Neural cell (in vitro differentiated cells): ENCODE data around the gene ACTG1. TPM values are rescaled to one million over a fixed set of nuclear protein-coding genes. Genes with fewer than 3 reads are reported as not detected.

Source experiments
- H2AFZ ChIP-seq: fragments of 200-600, 300-800 bp; sonication (generic), shearing (Covaris generic); 2 replicates; pipeline ENCODE4 v1.6.0; 2014; ENCODE audit warnings: low read depth, mild to moderate bottlenecking, antibody characterized with exemption, low read length, moderate library complexity
- H3F3A ChIP-seq: fragments of 200-600 bp; shearing (Covaris generic); 2 replicates; pipeline ENCODE4 v1.6.1; 2016; ENCODE audit warnings: mild to moderate bottlenecking, moderate library complexity, mixed read lengths, antibody characterized with exemption, low read length; ENCODE audit not compliant: insufficient read depth, poor library complexity, severe bottlenecking
- H3K27ac ChIP-seq: fragments of 200-600, 300-800 bp; sonication (generic), shearing (Covaris generic); 2 replicates; pipeline ENCODE4 v1.5.1; 2014; ENCODE audit warnings: mild to moderate bottlenecking, low read length, moderate library complexity
- H3K27me3 ChIP-seq: fragments of 300-800, 200-600 bp; sonication (generic), shearing (Covaris generic); 2 replicates; pipeline ENCODE4 v1.6.0; 2014; ENCODE audit warnings: mild to moderate bottlenecking, low read depth, low read length, moderate library complexity; ENCODE audit not compliant: insufficient read depth
- H3K36me3 ChIP-seq: fragments of 300-800, 200-600 bp; sonication (generic), shearing (Covaris generic); 2 replicates; pipeline ENCODE4 v1.5.1; 2014; ENCODE audit warnings: mild to moderate bottlenecking, antibody characterized with exemption, low read length, moderate library complexity; ENCODE audit not compliant: insufficient read depth
- H3K4me2 ChIP-seq: fragments of 300-800, 200-600 bp; sonication (generic), shearing (Covaris generic); 2 replicates; pipeline ENCODE4 v1.6.0; 2014; ENCODE audit warnings: mild to moderate bottlenecking, low read length
- H3K4me3 ChIP-seq: fragments of 300-800, 200-600 bp; sonication (generic), shearing (Covaris generic); 2 replicates; pipeline ENCODE4 v1.5.1; 2014; ENCODE audit warnings: mild to moderate bottlenecking, low read length, moderate library complexity
- H3K79me2 ChIP-seq: fragments of 200-600 bp; shearing (Covaris generic); replicated peaks from 2 replicates; pipeline ENCODE4 v1.6.0; 2014; ENCODE audit warnings: mild to moderate bottlenecking, low read length, moderate library complexity; ENCODE audit not compliant: insufficient read depth
- H3K9ac ChIP-seq: fragments of 300-800, 200-600 bp; sonication (generic), shearing (Covaris generic); 2 replicates; pipeline ENCODE4 v1.6.1; 2016; ENCODE audit warnings: mild to moderate bottlenecking, low read length, mixed read lengths
- H3K9me2 ChIP-seq: fragments of 200-600 bp; shearing (Covaris generic); 2 replicates; pipeline ENCODE4 v1.6.1; 2016; ENCODE audit warnings: mild to moderate bottlenecking, low read length, mixed read lengths; ENCODE audit not compliant: insufficient read depth
- H3K9me3 ChIP-seq: fragments of 200-600, 300-800 bp; sonication (generic), shearing (Covaris generic); 2 replicates; pipeline ENCODE4 v1.6.1; 2016; ENCODE audit warnings: mild to moderate bottlenecking, mixed run types, low read length, moderate library complexity, mixed read lengths
- H4K20me1 ChIP-seq: fragments of 200-600 bp; shearing (Covaris generic); 2 replicates; pipeline ENCODE4 v1.6.1; 2016; ENCODE audit warnings: mild to moderate bottlenecking, mixed run types; ENCODE audit not compliant: insufficient read depth
- CTCF ChIP-seq: fragments of 450-650 bp; IDR thresholded peaks from 2 replicates; pipeline ENCODE4 v1.5.1; 2014; ENCODE audit warnings: antibody characterized with exemption, mild to moderate bottlenecking, moderate library complexity; ENCODE audit not compliant: poor library complexity, severe bottlenecking
- EP300 ChIP-seq: fragments of 450-650 bp; conservative IDR thresholded peaks from 2 replicates; pipeline ENCODE4 v1.6.1; 2014; ENCODE audit warnings: antibody characterized with exemption, mild to moderate bottlenecking, moderate library complexity; ENCODE audit not compliant: poor library complexity, severe bottlenecking
- EZH2 ChIP-seq: fragments of 200-600, 300-800 bp; shearing (Covaris generic), sonication (generic); IDR thresholded peaks from 2 replicates; pipeline ENCODE4 v1.6.1; 2014; ENCODE audit warnings: antibody characterized with exemption, low read length, borderline replicate concordance, mild to moderate bottlenecking; ENCODE audit not compliant: insufficient read depth, poor library complexity, severe bottlenecking
- MXI1 ChIP-seq: fragments of 450-650 bp; conservative IDR thresholded peaks from 2 replicates; pipeline ENCODE4 v1.6.1; 2014; ENCODE audit warnings: antibody characterized with exemption, mild to moderate bottlenecking; ENCODE audit not compliant: poor library complexity, severe bottlenecking
- POLR2AphosphoS5 ChIP-seq: IDR thresholded peaks from 2 replicates; pipeline ENCODE4 v1.6.1; 2012
- RAD21 ChIP-seq: fragments of 450-650 bp; conservative IDR thresholded peaks from 2 replicates; pipeline ENCODE4 v1.6.1; 2014; ENCODE audit warnings: antibody characterized with exemption, mild to moderate bottlenecking, moderate library complexity
- REST ChIP-seq: IDR thresholded peaks from 2 replicates; pipeline ENCODE4 v1.6.1; 2012; ENCODE audit warnings: borderline replicate concordance
- SMC3 ChIP-seq: fragments of 450-650 bp; conservative IDR thresholded peaks from 2 replicates; pipeline ENCODE4 v1.6.1; 2014; ENCODE audit warnings: antibody characterized with exemption, mild to moderate bottlenecking, moderate library complexity; ENCODE audit not compliant: poor library complexity
- TAF1 ChIP-seq: IDR thresholded peaks from 2 replicates; pipeline ENCODE4 v1.6.1; 2012; ENCODE audit warnings: low read depth
- polyA plus RNA-seq: library from polyadenylated mRNA; depleted of rRNA; stranded (reverse); fragments of >200 nt; gene quantifications from 2 replicates; pipeline ENCODE4 v1.2.3, GENCODE V29; 2014

ACTG1 gene
- polyA plus RNA-seq, 1 donor from 2014 or later = 9,187 TPM

- H3K9ac ChIP-seq = no peak overlapping the region
- H3K9me2 ChIP-seq = no peaks in the 10 kb centered on the region
- H3K9me3 ChIP-seq = no peaks in the 10 kb centered on the region
- no peak overlapping the region for H2AFZ ChIP-seq
- H3K4me3 ChIP-seq = no peak overlapping the region
- no peaks in the 10 kb centered on the region for H4K20me1 ChIP-seq
- TF ChIP-seq SMC3 = no peak
- no peak for TF ChIP-seq MXI1
- TF ChIP-seq RAD21 = no peak
- no peak for TF ChIP-seq CTCF
- no peak for TF ChIP-seq TAF1
- TF ChIP-seq POLR2AphosphoS5 = no peak
- no peak for TF ChIP-seq REST
- TF ChIP-seq EP300 = no peak
- TF ChIP-seq EZH2 = no peak
- H3K36me3 ChIP-seq = no peaks in the 10 kb centered on the region
- H3K4me2 ChIP-seq = no peak overlapping the region
- no peaks in the 10 kb centered on the region for H3K79me2 ChIP-seq
- H3F3A ChIP-seq = no peaks in the 10 kb centered on the region
- no peak overlapping the region for H3K27ac ChIP-seq
- no peaks in the 10 kb centered on the region for H3K27me3 ChIP-seq
Measured at GRCh38 chr17:81535480-81536298, 23.1 kb upstream of the ACTG1 start.

- no peaks in the 10 kb centered on the region for H3K36me3 ChIP-seq
- no peaks in the 10 kb centered on the region for H3K9me3 ChIP-seq
- no peak overlapping the region for H3K9ac ChIP-seq
- no peak overlapping the region for H3K27ac ChIP-seq
- no peaks in the 10 kb centered on the region for H4K20me1 ChIP-seq
- no peaks in the 10 kb centered on the region for H3K79me2 ChIP-seq
- H3K4me2 ChIP-seq = no peak overlapping the region
- no peak overlapping the region for H2AFZ ChIP-seq
- no peaks in the 10 kb centered on the region for H3F3A ChIP-seq
- no peaks in the 10 kb centered on the region for H3K9me2 ChIP-seq
- no peak overlapping the region for H3K4me3 ChIP-seq
- no peak for TF ChIP-seq SMC3
- TF ChIP-seq EP300 = no peak
- no peak for TF ChIP-seq CTCF
- no peak for TF ChIP-seq REST
- TF ChIP-seq EZH2 = no peak
- no peak for TF ChIP-seq TAF1
- no peak for TF ChIP-seq POLR2AphosphoS5
- no peak for TF ChIP-seq RAD21
- TF ChIP-seq MXI1 = no peak
- H3K27me3 ChIP-seq = no peaks in the 10 kb centered on the region
Measured at GRCh38 chr17:81535007-81535328, 22.4 kb upstream of the ACTG1 start.
